ENCODE data around the gene ENC1. TPM values are rescaled to one million over a fixed set of nuclear protein-coding genes. Genes with fewer than 3 reads are reported as not detected.

ENC1 gene
- total and polyA plus RNA-seq, 9 donors = 13.2 to 57.2 (median 27.7) TPM

DNA sequence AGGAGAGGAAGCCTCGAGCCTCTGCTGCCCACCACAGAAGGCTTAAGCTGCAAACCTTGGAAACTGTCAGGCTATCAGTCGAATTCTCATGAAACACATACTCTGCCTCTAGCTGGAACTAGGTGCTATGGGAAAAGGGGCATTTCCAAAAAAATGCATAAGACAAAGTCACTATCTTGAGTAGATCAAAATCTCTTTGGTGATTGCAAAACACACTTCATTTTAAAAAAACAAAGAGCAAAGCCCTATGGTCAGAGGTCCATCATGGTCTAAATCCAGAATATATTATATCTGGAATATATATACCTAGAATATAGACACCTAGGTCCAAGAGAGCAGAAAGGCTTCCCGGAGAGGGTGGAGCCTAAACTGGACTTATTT lies 59.8 kb downstream of the ENC1 start:
- Histone ChIP-seq H3K9me3 (no peaks in the 10 kb centered on the region), H3K27ac (no peak overlapping the region), H3K4me3 (no peak overlapping the region), H3K4me1 (ENCODE audit: insufficient read depth) (peaks cover 8% of the 10 kb centered on the region), H3K36me3 (no peaks in the 10 kb centered on the region), H3K27me3 (no peaks in the 10 kb centered on the region)
- 89 to 93% (median 93%) methylated on average over 3 of the region's 3 CpGs for WGBS, 3 donors
- TF ChIP-seq CTCF (IDR thresholded peaks at IDR 0.05) (no peak), POLR2A (IDR thresholded peaks at IDR 0.05) (no peak), EP300 (IDR thresholded peaks at IDR 0.05) (no peak)
- no peak for DNase-seq
- intact Hi-C loops (cut with DNase I) = no loop called here

DNA sequence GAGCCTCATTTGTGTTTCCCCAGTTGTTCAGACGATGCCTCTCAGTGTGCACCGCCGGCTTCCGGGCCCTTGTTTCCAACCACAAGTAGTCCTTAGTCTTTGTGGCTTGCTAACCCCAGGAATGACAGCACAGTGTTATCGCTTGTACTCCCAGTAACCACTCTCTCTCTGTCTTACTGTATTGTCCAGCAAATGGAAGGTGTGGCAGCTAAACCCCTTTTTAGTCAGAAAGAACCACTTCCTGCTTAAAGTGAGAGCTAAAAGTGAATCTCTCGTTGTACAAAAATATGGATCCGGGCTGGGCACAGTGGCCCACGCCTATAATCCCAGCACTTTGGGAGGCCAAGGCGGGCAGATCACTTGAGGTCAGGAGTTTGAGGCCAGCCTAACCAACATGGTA lies 61.3 kb downstream of the ENC1 start:
- H3K9me3 ChIP-seq = no peaks in the 10 kb centered on the region
- no peak overlapping the region for H3K4me3 ChIP-seq
- H3K36me3 ChIP-seq = no peaks in the 10 kb centered on the region
- WGBS, 3 donors = 92 to 95% (median 92%) methylated on average over 9 of the region's 9 CpGs
- H3K4me1 ChIP-seq (ENCODE audit: insufficient read depth) = peaks cover 8% of the 10 kb centered on the region
- intact Hi-C loops (cut with DNase I) = no loop called here
- no peak for TF ChIP-seq EP300 (IDR thresholded peaks at IDR 0.05)
- no peak for TF ChIP-seq CTCF (IDR thresholded peaks at IDR 0.05)
- no peaks in the 10 kb centered on the region for H3K27me3 ChIP-seq
- H3K27ac ChIP-seq = no peak overlapping the region
- no peak for DNase-seq

DNA sequence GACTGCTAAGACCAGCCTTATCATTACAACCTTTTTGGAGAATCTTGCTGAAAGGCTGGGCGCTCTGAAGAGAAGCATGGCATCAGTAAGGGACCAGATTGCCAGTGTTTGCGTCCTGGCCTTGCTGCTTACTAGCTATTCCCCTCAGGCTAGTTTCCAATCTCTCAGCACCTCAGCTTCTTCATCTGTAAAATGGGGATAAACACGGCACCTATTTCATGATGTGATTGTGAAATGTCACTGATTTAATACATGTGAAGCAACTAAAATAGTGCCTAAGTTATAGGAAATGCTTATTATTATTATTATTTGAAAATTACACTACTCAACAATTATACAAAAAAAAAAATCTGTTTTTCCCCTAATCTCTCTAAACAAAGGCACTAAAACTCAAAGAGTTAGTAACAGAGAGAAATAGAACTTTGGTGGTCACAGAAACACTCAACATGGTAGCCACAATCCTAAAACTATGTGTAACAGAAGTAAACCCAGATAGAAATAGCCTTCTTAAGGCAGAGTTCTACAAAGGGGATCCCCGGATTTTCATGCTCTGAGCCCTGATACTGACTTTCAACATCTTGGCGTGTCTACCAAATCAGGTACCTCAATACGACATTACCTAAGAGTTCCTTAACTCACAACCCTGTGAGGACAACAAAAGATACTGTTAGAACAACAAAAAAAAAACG lies 62.0 kb downstream of the ENC1 start:
- no peaks in the 10 kb centered on the region for H3K27me3 ChIP-seq
- H3K9me3 ChIP-seq = no peaks in the 10 kb centered on the region
- peaks cover 8% of the 10 kb centered on the region for H3K4me1 ChIP-seq (ENCODE audit: insufficient read depth)
- intact Hi-C loops (cut with DNase I) = no loop called here
- DNase-seq = no peak
- TF ChIP-seq CTCF (IDR thresholded peaks at IDR 0.05) (no peak), POLR2A (IDR thresholded peaks at IDR 0.05) (no peak), EP300 (IDR thresholded peaks at IDR 0.05) (no peak)
- H3K27ac ChIP-seq = no peak overlapping the region
- 88 to 96% (median 91%) methylated on average over 7 of the region's 7 CpGs for WGBS, 3 donors
- no peak overlapping the region for H3K4me3 ChIP-seq
- H3K36me3 ChIP-seq = no peaks in the 10 kb centered on the region

Other genes starting within 250 kb of the ENC1 start
- 10 to 100 TPM; 63.5 to 99.3 (median 88.6) TPM for gene HEXB, start 44.5 kb upstream of the ENC1 start, total RNA-seq
- 100 to 1,000 TPM in 1 of 2 donors, 10 to 100 TPM in 1; 80.7 to 159 TPM for gene HEXB, start 44.5 kb upstream of the ENC1 start, polyA plus RNA-seq
- 10 to 100 TPM; 13.1 to 22.1 (median 17.6) TPM for gene GFM2, start 126.4 kb upstream of the ENC1 start, total RNA-seq
- 10 to 100 TPM in 1 of 2 donors, 1 to 10 TPM in 1; 9.9 to 19.0 TPM for gene GFM2, start 126.4 kb upstream of the ENC1 start, polyA plus RNA-seq
- gene NSA2, start 126.5 kb upstream of the ENC1 start, total RNA-seq = 100 to 1,000 TPM in 6 of 7 donors, 10 to 100 TPM in 1; 72.7 to 231 (median 170) TPM
- gene NSA2, start 126.5 kb upstream of the ENC1 start, polyA plus RNA-seq = 100 to 1,000 TPM; 197 to 244 TPM
- gene FAM169A, start 225.7 kb upstream of the ENC1 start, total RNA-seq = 10 to 100 TPM in 5 of 7 donors, 1 to 10 TPM in 2; 3.2 to 21.5 (median 11.5) TPM
- gene FAM169A, start 225.7 kb upstream of the ENC1 start, polyA plus RNA-seq = 1 to 10 TPM; 1.7 to 2.2 TPM

Data from ovary (tissue), 9 donors.